ENCODE results near the gene UBA6. TPM values are rescaled to one million over a fixed set of nuclear protein-coding genes. Genes with fewer than 3 reads are reported as not detected.

UBA6 gene
- total and polyA plus RNA-seq, 9 of the 15 experiments (the other 6 are each of a cell fraction or from before 2014, with no cell fraction given) = 22.9 to 139 (median 94.6) TPM

DNA sequence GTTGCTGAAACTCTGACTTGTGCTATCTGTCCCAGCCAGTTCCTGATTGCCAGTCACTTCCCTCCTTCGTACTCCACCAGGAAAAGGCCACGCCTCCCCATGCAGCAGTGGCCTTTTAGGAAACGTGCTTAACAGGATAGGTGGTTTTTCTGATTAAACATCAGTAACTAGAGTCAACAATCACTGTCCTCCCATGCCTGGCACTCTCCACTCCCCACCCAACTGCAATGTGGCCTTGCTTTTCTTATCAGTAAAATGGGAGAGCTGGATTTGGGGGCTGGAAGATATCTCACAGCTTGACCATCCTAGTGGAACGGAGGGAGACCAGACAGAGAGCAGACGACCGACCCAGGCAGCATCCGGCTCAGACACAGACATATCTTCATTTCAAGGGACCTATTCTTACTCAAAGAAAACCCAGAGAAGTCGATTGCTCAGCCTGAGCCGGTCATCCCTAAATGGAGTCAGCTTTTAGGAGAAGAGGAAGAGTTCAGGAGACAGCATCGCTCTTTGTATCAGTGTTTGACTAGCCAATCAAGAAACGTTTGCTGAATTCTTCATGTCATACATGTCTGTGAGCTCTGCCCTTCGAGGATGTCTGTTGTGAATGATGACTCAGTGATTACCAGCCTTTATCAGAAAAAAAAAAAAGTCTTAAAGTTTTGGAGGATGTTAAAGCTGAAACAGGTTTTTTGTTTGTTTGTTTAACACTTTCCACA lies 12.7 kb upstream of the UBA6 start (continued):
- TF ChIP-seq ELF1 (tag; IDR thresholded peaks at IDR 0.05) (peak; percentile 67), FOXJ2 (tag; IDR thresholded peaks at IDR 0.05) (no peak), ATF3 (IDR thresholded peaks at IDR 0.05) (peak; percentile 87), ATF3 (CRISPR knock-in tag; conservative IDR thresholded peaks at IDR 0.05) (no peak), CBFA2T3 (IDR thresholded peaks at IDR 0.05) (peak; percentile 83), NRF1 (conservative IDR thresholded peaks at IDR 0.05 in 1 of 2, IDR thresholded peaks at IDR 0.05 in 1 of 2) (0 out of 4 replicates have a peak, but pooled peaks of 1 of the 2 experiments have one; percentile 13), RBM17 (IDR thresholded peaks at IDR 0.05; ENCODE audit: borderline replicate concordance, low read depth, low read length) (no peak), HNRNPK (IDR thresholded peaks at IDR 0.05; ENCODE audit: low read depth, low read length, poor library complexity, severe bottlenecking) (no peak), KLF1 (tag; IDR thresholded peaks at IDR 0.05) (0 out of 2 replicates have a peak, but pooled peaks have one; percentile 26), XRCC4 (IDR thresholded peaks at IDR 0.05; ENCODE audit: extremely low read depth, insufficient read depth, insufficient read length) (no peak), COPS2 (conservative IDR thresholded peaks at IDR 0.05) (no peak), JUN (IDR thresholded peaks at IDR 0.05; ENCODE audit: borderline replicate concordance, low read depth, low read length) (peak; percentile 53; the same call in 1 of the 2 replicates), JUN (CRISPR knock-in tag; IDR thresholded peaks at IDR 0.05; ENCODE audit: borderline replicate concordance) (no peak), ZNF354B (CRISPR knock-in tag; IDR thresholded peaks at IDR 0.05) (no peak), ZBTB17 (CRISPR knock-in tag; IDR thresholded peaks at IDR 0.05) (peak; percentile 73; the same call in 1 of the 2 replicates), HDAC1 (IDR thresholded peaks at IDR 0.05) (peak in 1 of 2 experiments; percentile 63; a peak in 2 of 4 replicates), MAFF (IDR thresholded peaks at IDR 0.05; ENCODE audit: low read length) (peak; percentile 78), ZNF384 (IDR thresholded peaks at IDR 0.05; ENCODE audit: low read depth, low read length) (peak; percentile 89), STAT5A (IDR thresholded peaks at IDR 0.05; ENCODE audit: borderline replicate concordance, low read length) (peak; percentile 39; the same call in 1 of the 2 replicates)

Data from K562 (cell line).